NCI-H146 treated with DMSO at 0.1 percent for 48 hours (cell line): ENCODE measurements around the gene CCDC187.

Experiments used
- DNase-seq: peaks from one replicate; lab custom pipeline; 2025; ENCODE audit not compliant: unreplicated experiment; lab: John Stamatoyannopoulos, UW

Gene CCDC187

GRCh38 chr9:136229096-136230065, 74.5 kb downstream of the CCDC187 start:
- DNase-seq = no peak

GRCh38 chr9:136228107-136228875, 75.6 kb downstream of the CCDC187 start:
- no peak for DNase-seq

GRCh38 chr9:136226680-136227407, 77.0 kb downstream of the CCDC187 start:
- DNase-seq = no peak

- peak; percentile 5 for DNase-seq
Observed at GRCh38 chr9:136225748-136226679, 77.9 kb downstream of the CCDC187 start.

GRCh38 chr9:136225366-136225747, 78.5 kb downstream of the CCDC187 start:
- no peak for DNase-seq

- no peak for DNase-seq
Observed at GRCh38 chr9:136223871-136224640, 79.8 kb downstream of the CCDC187 start.

- no peak for DNase-seq
Observed at GRCh38 chr9:136222906-136223285, 81.0 kb downstream of the CCDC187 start.

- DNase-seq = no peak
Observed at GRCh38 chr9:136222166-136222905, 81.6 kb downstream of the CCDC187 start.

- no peak for DNase-seq
Observed at GRCh38 chr9:136220017-136220729, 83.7 kb downstream of the CCDC187 start.

GRCh38 chr9:136219276-136219675, 84.6 kb downstream of the CCDC187 start:
- DNase-seq = no peak

GRCh38 chr9:136218673-136219072, 85.2 kb downstream of the CCDC187 start:
- DNase-seq = no peak

GRCh38 chr9:136218271-136218670, 85.6 kb downstream of the CCDC187 start:
- DNase-seq = no peak

GRCh38 chr9:136216541-136217244, 87.2 kb downstream of the CCDC187 start:
- DNase-seq = no peak

GRCh38 chr9:136213733-136214132, 90.2 kb downstream of the CCDC187 start:
- DNase-seq = no peak

GRCh38 chr9:136212345-136212950, 91.4 kb downstream of the CCDC187 start:
- DNase-seq = no peak

- no peak for DNase-seq
Observed at GRCh38 chr9:136211441-136212344, 92.2 kb downstream of the CCDC187 start.
